PFSK-1 (cell line): Measurements from ENCODE around the gene MYOT.

Experiments
- POLR2AphosphoS5 ChIP-seq: IDR thresholded peaks from 2 replicates; pipeline ENCODE4 v1.6.1; 2012; ENCODE audit warnings: low read depth, mild to moderate bottlenecking, control low read depth, low read length, moderate library complexity
- SIN3A ChIP-seq: IDR thresholded peaks from 2 replicates; pipeline ENCODE4 v1.6.1; 2012; ENCODE audit warnings: mild to moderate bottlenecking, low read length, moderate library complexity, borderline replicate concordance; ENCODE audit not compliant: insufficient read depth
- TAF1 ChIP-seq: IDR thresholded peaks from 2 replicates; pipeline ENCODE4 v1.6.1; 2012; ENCODE audit warnings: low read length, control low read depth, borderline replicate concordance; ENCODE audit not compliant: insufficient read depth
- TF ChIP-seq, protein P1 (sequence below), 2 experiments: IDR thresholded peaks; 2 replicates each; pipeline versions ENCODE4 v1.6.1 to v1.8.0; 2011 to 2012; ENCODE audit warnings: low read depth in 2 of 2, low read length in 2 of 2, control low read depth in 1 of 2, inconsistent platforms in 1 of 2, mild to moderate bottlenecking in 1 of 2, moderate library complexity in 1 of 2; ENCODE audit not compliant: insufficient read depth in 1 of 2

GRCh38 chr5:137923856-137924255 lies 56.2 kb downstream of the MYOT start:
- TF ChIP-seq POLR2AphosphoS5 (no peak), TAF1 (no peak), SIN3A (no peak)
- TF ChIP-seq, protein P1, sequence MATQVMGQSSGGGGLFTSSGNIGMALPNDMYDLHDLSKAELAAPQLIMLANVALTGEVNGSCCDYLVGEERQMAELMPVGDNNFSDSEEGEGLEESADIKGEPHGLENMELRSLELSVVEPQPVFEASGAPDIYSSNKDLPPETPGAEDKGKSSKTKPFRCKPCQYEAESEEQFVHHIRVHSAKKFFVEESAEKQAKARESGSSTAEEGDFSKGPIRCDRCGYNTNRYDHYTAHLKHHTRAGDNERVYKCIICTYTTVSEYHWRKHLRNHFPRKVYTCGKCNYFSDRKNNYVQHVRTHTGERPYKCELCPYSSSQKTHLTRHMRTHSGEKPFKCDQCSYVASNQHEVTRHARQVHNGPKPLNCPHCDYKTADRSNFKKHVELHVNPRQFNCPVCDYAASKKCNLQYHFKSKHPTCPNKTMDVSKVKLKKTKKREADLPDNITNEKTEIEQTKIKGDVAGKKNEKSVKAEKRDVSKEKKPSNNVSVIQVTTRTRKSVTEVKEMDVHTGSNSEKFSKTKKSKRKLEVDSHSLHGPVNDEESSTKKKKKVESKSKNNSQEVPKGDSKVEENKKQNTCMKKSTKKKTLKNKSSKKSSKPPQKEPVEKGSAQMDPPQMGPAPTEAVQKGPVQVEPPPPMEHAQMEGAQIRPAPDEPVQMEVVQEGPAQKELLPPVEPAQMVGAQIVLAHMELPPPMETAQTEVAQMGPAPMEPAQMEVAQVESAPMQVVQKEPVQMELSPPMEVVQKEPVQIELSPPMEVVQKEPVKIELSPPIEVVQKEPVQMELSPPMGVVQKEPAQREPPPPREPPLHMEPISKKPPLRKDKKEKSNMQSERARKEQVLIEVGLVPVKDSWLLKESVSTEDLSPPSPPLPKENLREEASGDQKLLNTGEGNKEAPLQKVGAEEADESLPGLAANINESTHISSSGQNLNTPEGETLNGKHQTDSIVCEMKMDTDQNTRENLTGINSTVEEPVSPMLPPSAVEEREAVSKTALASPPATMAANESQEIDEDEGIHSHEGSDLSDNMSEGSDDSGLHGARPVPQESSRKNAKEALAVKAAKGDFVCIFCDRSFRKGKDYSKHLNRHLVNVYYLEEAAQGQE (IDR thresholded peaks at IDR 0.05; ENCODE audit: insufficient read depth in 1 of 2, low read depth in 2 of 2, low read length in 2 of 2): no peak
